Upper lobe of left lung (tissue), 6 donors: ENCODE data around the gene SENP2. TPM values are rescaled to one million over a fixed set of nuclear protein-coding genes. Genes with fewer than 3 reads are reported as not detected.
A peak's percentile ranks its signal among the peaks of the same experiment; 100 is the strongest.

Source experiments
- ATAC-seq, 2 donors: fragments of 200-7000 bp; cut with Tn5 transposase; one replicate each; pipeline ENCODE4 v1.9.1; 2022; ENCODE audit warnings: mild to moderate bottlenecking in 2 of 2, moderate library complexity in 2 of 2; ENCODE audit not compliant: low FRiP score in 2 of 2
- DNase-seq, 2 donors: peaks; one replicate each; pipeline ENCODE4 v3.0.0-alpha.2; 2019 to 2020
- H3K27ac ChIP-seq, 4 donors: fragments of 200-600 bp; sonication (generic); one replicate each; pipeline ENCODE4 v1.5.1; 2016 to 2019
- H3K27me3 ChIP-seq, 4 donors: fragments of 200-600 bp; sonication (generic); one replicate each; pipeline ENCODE4 v1.5.1; 2017 to 2019
- H3K36me3 ChIP-seq, 4 donors: fragments of 200-600 bp; sonication (generic); one replicate each; pipeline ENCODE4 v1.5.1; 2016 to 2019
- H3K4me1 ChIP-seq, 4 donors: fragments of 200-600 bp; sonication (generic); one replicate each; pipeline ENCODE4 v1.5.1; 2018 to 2019
- H3K4me3 ChIP-seq, 4 donors: fragments of 200-600 bp; sonication (generic); one replicate each; pipeline ENCODE4 v1.5.1; 2017 to 2019; ENCODE audit warnings: mild to moderate bottlenecking in 2 of 4, moderate library complexity in 1 of 4
- H3K9me3 ChIP-seq, 4 donors: fragments of 200-600 bp; sonication (generic); one replicate each; pipeline ENCODE4 v1.5.1; 2018 to 2019
- CTCF ChIP-seq, 6 experiments: fragments of 450-650 bp in 4 of 6; fragments of 200-600 bp in 2 of 6; sonication (generic) in 2 of 6; IDR thresholded peaks; one replicate each; pipeline ENCODE4 v1.5.1; 2016 to 2019; ENCODE audit warnings: antibody characterized with exemption in 6 of 6
- EP300 ChIP-seq, 4 donors: sonication (generic); formaldehyde crosslinking; IDR thresholded peaks; one replicate each; pipeline ENCODE4 v1.5.1; 2017; ENCODE audit warnings: antibody characterized with exemption in 4 of 4, control low read depth in 2 of 4
- POLR2A ChIP-seq, 4 donors: fragments of 450-650 bp; IDR thresholded peaks; one replicate each; pipeline ENCODE4 v1.5.1; 2016 to 2017; ENCODE audit warnings: antibody characterized with exemption in 4 of 4, mild to moderate bottlenecking in 2 of 4
- POLR2AphosphoS5 ChIP-seq, 2 donors: sonication (generic); formaldehyde crosslinking; IDR thresholded peaks; one replicate each; pipeline ENCODE4 v1.5.1; 2017; ENCODE audit warnings: antibody characterized with exemption in 2 of 2
- WGBS, 2 donors: methylation state at CpG; one replicate each; pipeline ENCODE4 v1.1.5; 2017 to 2018; 5-methylcytosine and 5-hydroxymethylcytosine counted together
- total RNA-seq, 6 donors: library from RNA; depleted of rRNA in 4 of 6; stranded (reverse); fragments of >200 nt in 4 of 6; gene quantifications; one replicate each; pipeline versions ENCODE4 v1.1.0 to v1.2.1, GENCODE V29; 2016 to 2021
- donor health status: DM: no; HTN: no; CAD: no; lungs with moderate emphysema.
- donor health status: DM: no; HTN: yes; CAD: no; lungs with severe emphysema.

Gene SENP2
- total RNA-seq, 6 donors from 2014 or later = 18.9 to 42.2 (median 31.6) TPM

GRCh38 chr3:185656321-185656840, 70.3 kb downstream of the SENP2 start:
- Histone ChIP-seq H3K27me3 (no peaks in the 10 kb centered on the region), H3K9me3 (no peaks in the 10 kb centered on the region), H3K4me1 (peaks cover 13 to 40% (median 27%) of the 10 kb centered on the region in 4 donors), H3K36me3 (peaks cover 0 to 52% (median 4%) of the 10 kb centered on the region in 4 donors), H3K27ac (peak overlapping the region; percentile 68 to 82 (median 76)), H3K4me3 (no peak overlapping the region)
- 79 to 87% methylated on average over 8 of the region's 8 CpGs for WGBS, 2 donors
- DNase-seq (no peak), ATAC-seq (peak; percentile 38 to 79)
- TF ChIP-seq POLR2AphosphoS5 (IDR thresholded peaks at IDR 0.05) (peak; percentile 57 to 62), EP300 (IDR thresholded peaks at IDR 0.05) (no peak)

GRCh38 chr3:185657211-185657610, 71.1 kb downstream of the SENP2 start:
- TF ChIP-seq EP300 (IDR thresholded peaks at IDR 0.05) (no peak), CTCF (IDR thresholded peaks at IDR 0.05) (no peak), POLR2AphosphoS5 (IDR thresholded peaks at IDR 0.05) (no peak), POLR2A (IDR thresholded peaks at IDR 0.05) (no peak)
- Histone ChIP-seq H3K27ac (peak overlapping the region; percentile 68 to 82 (median 76)), H3K4me1 (peaks cover 13 to 40% (median 27%) of the 10 kb centered on the region in 4 donors), H3K27me3 (no peaks in the 10 kb centered on the region), H3K9me3 (no peaks in the 10 kb centered on the region), H3K4me3 (no peak overlapping the region), H3K36me3 (peaks cover 0 to 49% (median 2%) of the 10 kb centered on the region in 4 donors)
- ATAC-seq = no peak
- WGBS, 2 donors = 87 to 94% methylated on average over 12 of the region's 12 CpGs
- no peak for DNase-seq

- Histone ChIP-seq H3K4me1 (peaks cover 13 to 40% (median 27%) of the 10 kb centered on the region in 4 donors), H3K27ac (peak overlapping the region; percentile 68 to 82 (median 76)), H3K36me3 (peaks cover 0 to 43% (median 2%) of the 10 kb centered on the region in 4 donors), H3K27me3 (no peaks in the 10 kb centered on the region), H3K4me3 (no peak overlapping the region), H3K9me3 (no peaks in the 10 kb centered on the region)
- DNase-seq (no peak), ATAC-seq (no peak)
- no peak for TF ChIP-seq POLR2A (IDR thresholded peaks at IDR 0.05)
- no peak for TF ChIP-seq CTCF (IDR thresholded peaks at IDR 0.05)
- TF ChIP-seq POLR2AphosphoS5 (IDR thresholded peaks at IDR 0.05) = no peak
- 88 to 89% methylated on average over 14 to 15 of the region's 15 CpGs for WGBS, 2 donors
Observed at GRCh38 chr3:185657691-185658503, 71.8 kb downstream of the SENP2 start.

GRCh38 chr3:185658504-185658912, 72.4 kb downstream of the SENP2 start:
- H3K9me3 ChIP-seq = no peaks in the 10 kb centered on the region
- H3K27me3 ChIP-seq = no peaks in the 10 kb centered on the region
- DNase-seq (peak in 1 of 2 donors; percentile 54), ATAC-seq (peak; percentile 81 to 86)
- peak overlapping the region; percentile 68 to 82 (median 76) for H3K27ac ChIP-seq
- 52 to 75% methylated on average over 7 to 8 of the region's 8 CpGs for WGBS, 2 donors
- no peak overlapping the region for H3K4me3 ChIP-seq
- TF ChIP-seq POLR2AphosphoS5 (IDR thresholded peaks at IDR 0.05) (peak; percentile 76 to 84), EP300 (IDR thresholded peaks at IDR 0.05) (peak in 2 of 4 donors; percentile 45 to 49), POLR2A (IDR thresholded peaks at IDR 0.05) (no peak)
- H3K36me3 ChIP-seq = peaks cover 0 to 39% (median 2%) of the 10 kb centered on the region in 4 donors
- H3K4me1 ChIP-seq = peaks cover 13 to 40% (median 27%) of the 10 kb centered on the region in 4 donors

GRCh38 chr3:185658943-185659342, 72.8 kb downstream of the SENP2 start:
- no peak for DNase-seq
- Histone ChIP-seq H3K4me1 (peaks cover 13 to 40% (median 27%) of the 10 kb centered on the region in 4 donors), H3K4me3 (no peak overlapping the region), H3K9me3 (no peaks in the 10 kb centered on the region), H3K27ac (peak overlapping the region; percentile 11 to 55 (median 48)), H3K36me3 (peaks cover 0 to 37% (median under 1%) of the 10 kb centered on the region in 4 donors), H3K27me3 (no peaks in the 10 kb centered on the region)
- no peak for TF ChIP-seq POLR2AphosphoS5 (IDR thresholded peaks at IDR 0.05)
- no peak for TF ChIP-seq EP300 (IDR thresholded peaks at IDR 0.05)
- no peak for TF ChIP-seq POLR2A (IDR thresholded peaks at IDR 0.05)
- TF ChIP-seq CTCF (IDR thresholded peaks at IDR 0.05) = no peak
- 71% methylated on average over 1 of the region's 1 CpG for WGBS, 2 donors
- peak in 1 of 2 donors; percentile 31 for ATAC-seq
